NCI-H146 treated with DMSO at 0.1 percent for 48 hours (cell line): ENCODE results near the gene PIH1D1.
A peak's percentile ranks its signal among the peaks of the same experiment; 100 is the strongest.
"Not testable (repeated sequence)": the region's sequence is repeated elsewhere in the genome, so short reads cannot be mapped to it uniquely, and the experiment has no call there.

Source experiments
- DNase-seq: peaks from one replicate; lab custom pipeline; 2025; ENCODE audit not compliant: unreplicated experiment; lab: John Stamatoyannopoulos, UW

The PIH1D1 gene

GRCh38 chr19:49481020-49481683 lies 29.5 kb upstream of the PIH1D1 start:
- DNase-seq = no peak

GRCh38 chr19:49479975-49480628 lies 28.5 kb upstream of the PIH1D1 start:
- no peak for DNase-seq

GRCh38 chr19:49475995-49476880 lies 24.6 kb upstream of the PIH1D1 start:
- peak; percentile 28 for DNase-seq

GRCh38 chr19:49475191-49475917 lies 23.7 kb upstream of the PIH1D1 start:
- DNase-seq = no peak

GRCh38 chr19:49474542-49474924 lies 22.9 kb upstream of the PIH1D1 start:
- DNase-seq = no peak

GRCh38 chr19:49473868-49474541 lies 22.4 kb upstream of the PIH1D1 start, which contains the start of gene FLT3LG:
TSS of gene FLT3LG (plus strand) at chr19:49474215. CDS start at chr19:49474640, 425 bp downstream.
- DNase-seq = peak; percentile 29

GRCh38 chr19:49473501-49473867 lies 21.9 kb upstream of the PIH1D1 start:
- not testable (repeated sequence) for DNase-seq

GRCh38 chr19:49472936-49473335 lies 21.3 kb upstream of the PIH1D1 start:
- DNase-seq = no peak

- no peak for DNase-seq
Observed at GRCh38 chr19:49470615-49470978, 19.0 kb upstream of the PIH1D1 start.

- no peak for DNase-seq
Observed at GRCh38 chr19:49469828-49470614, 18.4 kb upstream of the PIH1D1 start.

GRCh38 chr19:49468746-49469447 lies 17.3 kb upstream of the PIH1D1 start:
- no peak for DNase-seq

- DNase-seq = no peak
Observed at GRCh38 chr19:49468199-49468598, 16.6 kb upstream of the PIH1D1 start.

- DNase-seq = no peak
Observed at GRCh38 chr19:49465371-49465770, 13.8 kb upstream of the PIH1D1 start.

GRCh38 chr19:49463960-49464740 lies 12.5 kb upstream of the PIH1D1 start:
- no peak for DNase-seq

GRCh38 chr19:49462492-49462891 lies 10.9 kb upstream of the PIH1D1 start:
- DNase-seq = no peak

GRCh38 chr19:49461656-49462055 lies 10.0 kb upstream of the PIH1D1 start:
- DNase-seq = no peak

GRCh38 chr19:49461130-49461529 lies 9.5 kb upstream of the PIH1D1 start:
- DNase-seq = not testable (repeated sequence)

GRCh38 chr19:49459388-49459787 lies 7.8 kb upstream of the PIH1D1 start:
- no peak for DNase-seq

GRCh38 chr19:49458567-49458903 lies 6.9 kb upstream of the PIH1D1 start:
- no peak for DNase-seq
